Skeletal muscle satellite cell (primary cell): ENCODE data around the gene MRM3. TPM values are rescaled to one million over a fixed set of nuclear protein-coding genes. Genes with fewer than 3 reads are reported as not detected.

ENCODE experiments used
- H3K27me3 ChIP-seq: 2 replicates; pipeline ENCODE4 v1.7.0; 2013; ENCODE audit warnings: low read length; ENCODE audit not compliant: control insufficient read depth, insufficient read depth
- H3K36me3 ChIP-seq: 2 replicates; pipeline ENCODE4 v1.7.0; 2013; ENCODE audit warnings: mild to moderate bottlenecking, control low read depth, low read length; ENCODE audit not compliant: insufficient read depth
- H3K4me1 ChIP-seq: 2 replicates; pipeline ENCODE4 v1.7.0; 2013; ENCODE audit warnings: low read length; ENCODE audit not compliant: control insufficient read depth, insufficient read depth
- H3K4me2 ChIP-seq: 2 replicates; pipeline ENCODE4 v1.7.0; 2013; ENCODE audit warnings: mild to moderate bottlenecking, low read length
- H3K4me3 ChIP-seq: 2 replicates; pipeline ENCODE4 v1.7.0; 2013; ENCODE audit warnings: low read length
- H3K9ac ChIP-seq: 2 replicates; pipeline ENCODE4 v1.7.0; 2013; ENCODE audit warnings: mild to moderate bottlenecking, low read depth, low read length, moderate library complexity
- H3K9me3 ChIP-seq: replicated peaks from 2 replicates; pipeline ENCODE4 v1.7.0; 2013; ENCODE audit warnings: mild to moderate bottlenecking, control low read depth, low read length
- total RNA-seq: library from RNA; depleted of rRNA; stranded (reverse); fragments of >200 nt; gene quantifications from 2 replicates; pipeline ENCODE4 v1.2.3, GENCODE V29; 2012; rRNA removed

The MRM3 gene
- total RNA-seq, result 23.6 and 27.1 TPM in 2 replicates

GRCh38 chr17:781805-782731 is at the start of gene MRM3, which contains the start of gene GLOD4:
MRM3 (plus strand) TSS chr17:782353; CDS start chr17:782379, 26 bp downstream.
GLOD4 (minus strand) TSS chr17:782280; CDS start chr17:782255, 25 bp downstream.
- H3K4me1 ChIP-seq, result peaks cover 13% of the 10 kb centered on the region
- peaks cover 22% of the 10 kb centered on the region for H3K36me3 ChIP-seq
- peak within 1 kb of the TSS; percentile 89 for H3K4me2 ChIP-seq
- no peaks in the 10 kb centered on the region for H3K27me3 ChIP-seq
- H3K9ac ChIP-seq, result peak within 1 kb of the TSS; percentile 95
- peak within 1 kb of the TSS; percentile 100 for H3K4me3 ChIP-seq
- no peaks in the 10 kb centered on the region for H3K9me3 ChIP-seq

- Histone ChIP-seq H3K4me3 (peak overlapping the region; percentile 85), H3K27me3 (no peaks in the 10 kb centered on the region), H3K4me1 (peaks cover 7% of the 10 kb centered on the region), H3K4me2 (peak overlapping the region; percentile 98), H3K36me3 (peaks cover 27% of the 10 kb centered on the region), H3K9me3 (no peaks in the 10 kb centered on the region), H3K9ac (peak overlapping the region; percentile 91)
These were observed 49.0 kb upstream of the MRM3 start for GRCh38 chr17:732902-733720.

GRCh38 chr17:733743-734142 is 48.4 kb upstream of the MRM3 start:
- Histone ChIP-seq H3K4me1 (peaks cover 7% of the 10 kb centered on the region), H3K9ac (peak overlapping the region; percentile 91), H3K4me2 (peak overlapping the region; percentile 98), H3K9me3 (no peaks in the 10 kb centered on the region), H3K4me3 (peak overlapping the region; percentile 85), H3K36me3 (peaks cover 33% of the 10 kb centered on the region), H3K27me3 (no peaks in the 10 kb centered on the region)

GRCh38 chr17:737561-738113 is 44.5 kb upstream of the MRM3 start:
- Histone ChIP-seq H3K36me3 (peaks cover 61% of the 10 kb centered on the region), H3K27me3 (no peaks in the 10 kb centered on the region), H3K4me3 (no peak overlapping the region), H3K9me3 (no peaks in the 10 kb centered on the region), H3K4me1 (peaks cover 7% of the 10 kb centered on the region), H3K9ac (no peak overlapping the region), H3K4me2 (no peak overlapping the region)

- no peak overlapping the region for H3K9ac ChIP-seq
- no peaks in the 10 kb centered on the region for H3K9me3 ChIP-seq
- H3K4me2 ChIP-seq, result no peak overlapping the region
- H3K36me3 ChIP-seq, result peaks cover 79% of the 10 kb centered on the region
- H3K4me1 ChIP-seq, result no peaks in the 10 kb centered on the region
- no peaks in the 10 kb centered on the region for H3K27me3 ChIP-seq
- no peak overlapping the region for H3K4me3 ChIP-seq
These were observed 41.7 kb upstream of the MRM3 start for GRCh38 chr17:740240-741017.

- no peak overlapping the region for H3K4me2 ChIP-seq
- no peak overlapping the region for H3K9ac ChIP-seq
- peaks cover 84% of the 10 kb centered on the region for H3K36me3 ChIP-seq
- H3K9me3 ChIP-seq, result no peaks in the 10 kb centered on the region
- no peaks in the 10 kb centered on the region for H3K27me3 ChIP-seq
- no peak overlapping the region for H3K4me3 ChIP-seq
- no peaks in the 10 kb centered on the region for H3K4me1 ChIP-seq
These were observed 39.9 kb upstream of the MRM3 start for GRCh38 chr17:742147-742793.

GRCh38 chr17:743139-743538 is 39.0 kb upstream of the MRM3 start:
- Histone ChIP-seq H3K4me2 (no peak overlapping the region), H3K4me1 (no peaks in the 10 kb centered on the region), H3K27me3 (no peaks in the 10 kb centered on the region), H3K9ac (no peak overlapping the region), H3K36me3 (peaks cover 87% of the 10 kb centered on the region), H3K4me3 (no peak overlapping the region), H3K9me3 (no peaks in the 10 kb centered on the region)

- H3K4me1 ChIP-seq, result no peaks in the 10 kb centered on the region
- H3K9ac ChIP-seq, result no peak overlapping the region
- H3K9me3 ChIP-seq, result no peaks in the 10 kb centered on the region
- H3K4me2 ChIP-seq, result no peak overlapping the region
- no peaks in the 10 kb centered on the region for H3K27me3 ChIP-seq
- peaks cover 81% of the 10 kb centered on the region for H3K36me3 ChIP-seq
- H3K4me3 ChIP-seq, result no peak overlapping the region
These were observed 37.2 kb upstream of the MRM3 start for GRCh38 chr17:744937-745336.

GRCh38 chr17:745406-745805 is 36.7 kb upstream of the MRM3 start:
- Histone ChIP-seq H3K4me1 (peaks cover 2% of the 10 kb centered on the region), H3K4me2 (no peak overlapping the region), H3K27me3 (no peaks in the 10 kb centered on the region), H3K9ac (no peak overlapping the region), H3K9me3 (no peaks in the 10 kb centered on the region), H3K36me3 (peaks cover 76% of the 10 kb centered on the region), H3K4me3 (no peak overlapping the region)

- H3K36me3 ChIP-seq, result peaks cover 69% of the 10 kb centered on the region
- H3K9me3 ChIP-seq, result no peaks in the 10 kb centered on the region
- no peaks in the 10 kb centered on the region for H3K27me3 ChIP-seq
- H3K9ac ChIP-seq, result no peak overlapping the region
- H3K4me2 ChIP-seq, result no peak overlapping the region
- no peak overlapping the region for H3K4me3 ChIP-seq
- H3K4me1 ChIP-seq, result peaks cover 10% of the 10 kb centered on the region
These were observed 36.0 kb upstream of the MRM3 start for GRCh38 chr17:746181-746580.
